ENCODE results near the gene PATE2.

Gene PATE2

DNA sequence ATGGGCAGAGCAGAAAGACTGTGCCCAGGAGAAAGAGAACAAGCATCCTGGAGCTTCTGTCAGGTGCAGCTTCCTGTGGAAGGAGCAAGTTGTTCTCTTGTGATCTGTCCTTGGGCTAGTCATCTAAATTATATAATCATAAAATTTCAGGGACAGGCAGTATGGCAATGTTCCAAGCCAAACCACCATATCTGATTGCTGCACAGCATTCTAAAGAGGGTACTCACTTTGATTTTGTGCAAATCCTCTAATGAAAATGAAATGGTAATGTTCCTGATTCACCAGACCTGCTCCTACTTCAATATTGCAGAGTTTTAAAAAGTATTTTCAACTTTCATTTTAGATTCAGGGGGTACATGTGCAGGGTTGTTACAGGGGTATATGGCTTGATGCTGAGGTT lies at the start of gene PATE2:
TSS of gene PATE2 (minus strand) at position 101 of the 400 bp plus-strand sequence. CDS start at position 46, 55 bp downstream.
- DNase-seq (ENCODE audit: low spot score): no peak

DNA sequence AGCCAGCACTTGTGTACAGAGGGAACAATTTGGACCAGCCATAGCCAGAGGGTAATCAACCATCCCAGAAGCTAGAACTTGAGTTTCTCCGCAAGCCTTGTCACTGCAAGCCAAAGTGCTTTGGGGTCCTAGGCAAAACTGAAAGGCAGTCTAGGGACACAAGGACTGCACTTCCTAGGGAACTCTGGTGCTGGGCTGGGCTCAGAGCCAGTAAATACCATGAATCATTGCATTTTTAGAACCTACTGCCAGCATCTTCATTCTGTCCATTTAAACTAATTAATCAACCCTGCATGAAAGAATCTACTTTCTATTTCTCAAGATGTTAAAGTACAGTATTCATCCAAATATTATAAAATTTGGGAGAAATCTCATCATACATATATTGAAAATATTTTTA lies 29.3 kb upstream of the PATE2 start:
- DNase-seq (ENCODE audit: low spot score): no peak

DNA sequence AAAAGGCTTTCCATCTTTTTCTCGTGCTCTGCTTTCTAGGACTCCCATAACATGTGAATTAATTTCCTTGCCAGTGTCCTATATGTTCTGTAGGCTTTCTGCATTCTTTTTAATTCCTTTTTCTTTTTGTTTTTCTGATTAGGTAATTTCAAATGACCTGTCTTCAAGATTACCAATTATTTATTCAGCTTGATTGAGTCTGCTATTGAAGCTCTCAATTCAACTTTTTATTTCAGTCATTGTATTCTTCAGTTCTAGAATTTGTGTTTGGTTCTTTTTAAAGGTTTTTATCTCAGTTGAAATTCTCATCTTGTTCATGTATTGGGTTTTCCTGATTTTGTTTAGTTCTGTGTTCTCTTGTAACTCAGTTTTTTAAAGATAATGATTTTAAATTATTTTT lies 23.8 kb upstream of the PATE2 start:
- DNase-seq (ENCODE audit: low spot score): no peak

DNA sequence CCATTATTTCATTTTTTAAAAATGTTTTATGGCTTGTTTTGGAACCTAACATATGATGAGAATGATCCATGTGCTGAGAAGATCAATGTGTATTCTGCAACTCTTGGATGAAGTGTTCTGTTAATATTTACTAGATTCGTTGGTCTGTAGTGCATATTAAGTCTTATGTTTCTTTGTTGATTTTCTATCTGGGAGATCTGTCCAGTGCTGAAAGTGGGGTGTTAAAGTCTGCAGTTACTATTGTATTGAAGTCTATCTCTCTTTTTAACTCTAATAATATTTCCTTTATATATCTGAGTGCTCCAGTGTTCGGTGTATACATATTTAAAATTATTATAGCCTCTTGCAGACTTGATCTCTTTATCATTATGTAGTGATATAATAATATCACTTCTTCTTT lies 21.2 kb upstream of the PATE2 start:
- no peak for DNase-seq (ENCODE audit: low spot score)

DNA sequence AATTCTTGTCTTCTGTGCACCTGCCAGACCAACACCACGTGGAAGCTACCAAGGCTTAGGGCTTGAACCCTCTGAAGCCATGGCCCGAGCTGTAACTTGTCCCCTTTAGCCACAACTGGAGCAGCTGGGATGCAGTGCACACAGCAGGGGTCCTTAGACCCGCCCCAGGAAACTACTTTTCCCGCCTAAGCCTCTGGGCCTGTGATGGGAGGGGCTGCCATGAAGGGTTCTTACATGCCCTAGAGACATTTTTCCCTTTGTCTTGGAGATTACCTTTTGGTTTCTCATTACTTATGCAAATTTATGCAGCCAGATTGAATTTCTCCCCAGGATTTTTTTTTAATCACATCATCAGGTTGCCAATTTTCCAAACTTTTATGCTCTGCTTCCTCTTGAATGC lies 19.0 kb upstream of the PATE2 start:
- no peak for DNase-seq (ENCODE audit: low spot score)

DNA sequence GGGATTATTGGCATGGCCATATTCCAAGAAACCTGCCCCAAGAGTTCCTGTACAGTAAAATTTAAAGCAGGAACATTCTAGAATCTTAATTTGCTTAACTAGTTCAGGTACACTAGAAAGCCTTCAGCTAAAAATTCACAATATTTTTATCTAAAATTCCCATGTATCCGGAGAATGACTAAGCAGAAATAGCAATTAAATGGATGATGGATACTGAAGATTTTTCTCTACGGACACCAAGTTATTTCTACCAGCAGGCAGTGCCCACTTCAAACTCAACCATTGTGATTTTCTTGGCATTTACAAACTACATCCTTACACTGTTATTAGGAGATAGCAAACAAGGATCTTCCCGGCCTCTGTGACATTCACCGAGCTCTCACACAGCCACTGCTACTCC lies 12.2 kb upstream of the PATE2 start:
- no peak for DNase-seq (ENCODE audit: low spot score)

DNA sequence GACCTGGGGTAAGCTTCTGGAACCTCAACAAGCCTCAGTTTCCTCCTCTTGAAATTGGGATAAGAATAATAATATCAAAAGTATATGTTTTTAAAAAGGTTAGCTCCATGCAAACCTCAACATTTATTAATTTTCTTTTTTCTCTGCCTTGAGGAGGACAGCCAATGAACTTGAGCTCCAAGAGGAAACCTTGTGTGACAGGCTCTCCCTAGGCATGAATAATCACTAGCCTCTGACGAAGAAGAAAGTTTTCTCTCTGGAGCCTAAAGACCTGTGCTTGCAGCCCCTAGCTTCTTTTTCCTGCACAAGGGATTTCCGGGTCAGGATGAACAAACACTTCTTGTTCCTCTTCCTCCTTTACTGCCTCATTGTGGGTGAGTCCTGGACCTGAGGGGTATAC lies 9.2 kb upstream of the PATE2 start, which contains the start of gene PATE3:
TSS of gene PATE3 (plus strand) at position 301 of the 400 bp plus-strand sequence. CDS start at position 326, 25 bp downstream.
- no peak for DNase-seq (ENCODE audit: low spot score)

DNA sequence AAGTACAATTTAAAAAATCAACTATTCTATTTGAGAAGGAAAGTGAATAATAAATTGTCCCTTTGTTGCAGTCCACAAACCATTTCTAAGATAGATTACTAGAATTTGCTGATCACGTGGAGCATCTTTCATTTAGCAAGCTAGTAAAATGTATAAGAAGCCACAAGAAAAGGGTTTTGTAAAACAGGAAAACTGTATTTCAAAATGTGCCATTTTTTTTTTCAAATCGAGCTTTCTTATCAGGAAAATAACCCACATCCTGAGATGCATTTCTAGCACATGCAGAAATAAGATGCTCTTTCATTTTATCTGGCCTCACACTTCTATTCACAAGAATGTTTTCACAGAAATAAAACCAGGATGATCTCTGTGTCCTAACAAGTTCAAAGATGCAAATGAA lies 6.0 kb upstream of the PATE2 start:
- DNase-seq (ENCODE audit: low spot score): no peak

DNA sequence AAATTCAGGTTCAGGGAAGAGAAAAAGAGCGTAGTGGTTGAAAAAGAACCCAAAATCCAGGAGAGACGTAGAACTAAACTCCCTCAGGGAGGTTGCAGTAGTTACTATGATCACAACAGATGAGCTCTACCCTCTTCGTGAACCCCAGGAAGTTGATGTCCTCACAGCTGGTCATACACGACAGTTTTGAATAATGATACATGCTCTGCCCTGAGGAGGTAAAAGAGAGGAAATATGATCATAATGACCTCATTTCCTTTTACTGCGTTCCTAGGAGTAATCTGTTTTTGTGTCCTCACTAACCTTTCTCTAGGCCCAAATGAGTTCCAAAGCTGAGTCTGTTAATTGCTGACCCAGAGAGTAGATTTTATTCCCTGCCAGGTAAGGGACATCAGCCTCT lies 1.3 kb downstream of the PATE2 start:
- DNase-seq (ENCODE audit: low spot score): no peak

DNA sequence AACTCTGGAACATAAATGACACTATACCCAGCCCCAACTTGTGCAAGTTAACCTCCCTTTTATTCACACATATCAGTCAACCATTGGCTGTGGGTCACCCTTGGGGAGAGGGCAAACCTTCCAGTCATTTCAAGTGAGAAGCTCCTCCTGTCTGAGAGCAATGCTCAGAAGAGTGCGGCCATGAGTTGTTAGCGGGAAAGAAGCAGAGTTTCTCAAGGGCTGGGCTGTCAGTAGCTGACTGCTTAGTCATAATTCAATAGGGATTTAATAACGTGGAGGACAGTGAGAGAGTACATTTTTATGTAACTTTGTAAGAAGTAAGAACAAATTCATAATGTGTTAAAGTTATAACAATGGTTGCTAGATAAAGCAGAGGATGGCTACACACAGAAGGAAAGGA lies 5.1 kb downstream of the PATE2 start:
- DNase-seq (ENCODE audit: low spot score): no peak

DNA sequence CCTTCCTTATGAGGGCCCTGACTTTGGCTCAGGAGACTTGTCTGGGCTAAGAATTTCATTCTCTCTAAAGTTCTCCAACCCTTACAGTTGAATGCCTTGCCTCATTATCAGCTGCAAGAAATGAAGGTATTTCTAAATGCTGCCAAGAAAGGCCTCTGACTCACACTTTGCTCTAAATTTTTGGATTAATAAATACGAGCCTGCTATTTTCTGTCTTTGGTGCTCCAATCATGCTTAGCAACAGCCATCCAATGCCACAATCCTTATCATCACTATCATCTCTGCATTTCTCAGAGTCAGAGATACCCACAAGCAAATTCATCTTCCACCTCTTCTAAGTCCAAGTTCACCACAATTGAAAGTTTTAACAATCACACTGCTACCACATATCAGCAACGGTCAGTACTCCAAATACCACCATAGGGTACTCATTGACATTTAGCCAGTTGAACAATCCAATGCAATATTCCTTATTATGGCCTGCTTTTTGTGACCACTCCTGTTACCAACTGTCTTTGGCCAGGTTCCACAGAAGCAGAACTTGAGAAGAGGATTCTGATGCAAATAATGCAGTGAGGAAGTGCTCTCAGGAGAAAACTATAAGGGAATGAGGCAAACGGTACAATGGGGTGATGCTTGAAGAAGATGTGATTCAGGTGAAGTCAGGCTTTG lies 5.7 kb downstream of the PATE2 start:
- DNase-seq (ENCODE audit: low spot score): no peak

DNA sequence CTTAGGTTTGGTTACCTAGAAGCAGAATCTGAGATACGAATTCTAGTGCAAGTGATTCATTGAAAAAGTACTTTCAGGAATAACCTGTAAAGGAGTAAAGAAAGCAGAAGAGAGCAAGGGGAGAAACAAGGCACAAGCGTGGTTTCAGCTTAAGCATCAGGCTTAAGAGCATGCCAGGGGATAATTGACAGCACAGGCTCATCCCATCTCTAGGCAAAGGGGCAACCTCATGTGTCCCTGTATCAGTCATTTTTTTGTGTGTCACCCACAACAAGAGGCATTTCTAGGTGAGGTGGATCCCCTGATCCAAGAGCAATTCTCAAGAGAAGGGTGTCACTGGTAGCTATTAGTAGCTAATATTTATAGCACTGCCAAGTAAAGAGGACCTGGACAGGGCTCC lies 8.0 kb downstream of the PATE2 start:
- DNase-seq (ENCODE audit: low spot score): no peak

DNA sequence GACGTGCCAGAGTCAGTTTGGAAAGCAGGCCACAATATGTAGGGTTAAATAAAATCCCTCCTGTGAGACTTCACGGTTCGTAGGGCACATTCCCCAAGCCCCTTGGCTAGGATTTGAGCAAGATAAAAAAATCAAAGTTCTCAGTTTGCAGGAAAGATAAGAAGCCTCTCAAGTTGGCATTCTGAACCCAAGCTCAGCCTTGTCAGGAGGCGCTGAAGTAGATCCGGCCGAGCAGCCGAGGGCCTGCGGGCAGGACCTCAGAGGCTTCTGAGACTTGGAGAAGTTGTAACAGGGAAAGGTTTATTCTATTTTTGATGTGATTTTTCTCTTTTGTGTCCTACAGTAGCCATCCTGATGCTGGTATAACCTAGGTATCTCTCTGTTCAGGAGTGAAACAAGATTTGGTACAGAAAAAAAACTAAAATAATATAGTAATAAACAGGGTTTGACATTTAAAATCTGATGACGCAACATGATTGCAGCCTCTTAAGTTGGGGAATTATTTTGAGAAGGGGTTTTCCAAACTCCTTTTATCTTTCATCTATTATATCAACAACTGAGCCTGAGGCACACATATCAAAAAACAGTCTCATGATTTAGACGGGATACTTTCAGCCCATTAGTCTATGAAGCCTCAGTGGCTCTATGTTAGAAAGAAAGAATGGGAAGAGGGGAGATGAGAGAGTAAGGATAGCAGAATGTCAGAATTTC lies 10.1 kb downstream of the PATE2 start:
- no peak for DNase-seq (ENCODE audit: low spot score)

DNA sequence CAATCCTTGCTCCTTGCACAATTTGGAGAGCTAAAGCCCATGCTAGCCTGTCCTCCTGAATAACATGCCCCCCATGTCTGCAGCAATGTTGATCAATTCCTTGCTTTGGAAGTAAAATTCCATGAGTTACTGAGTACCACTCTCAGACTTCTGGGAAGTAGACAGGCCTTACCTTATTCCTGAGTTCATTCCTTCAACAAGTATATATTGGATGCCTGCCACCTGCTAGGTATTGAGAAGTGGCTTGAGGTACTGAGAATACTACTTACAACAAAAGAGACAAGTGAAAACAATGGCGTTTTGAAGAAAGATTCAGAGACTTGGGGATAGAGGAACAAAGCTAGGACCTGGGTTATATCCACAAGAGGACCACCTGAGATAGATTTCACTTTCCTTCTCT lies 12.4 kb downstream of the PATE2 start:
- DNase-seq (ENCODE audit: low spot score): no peak

DNA sequence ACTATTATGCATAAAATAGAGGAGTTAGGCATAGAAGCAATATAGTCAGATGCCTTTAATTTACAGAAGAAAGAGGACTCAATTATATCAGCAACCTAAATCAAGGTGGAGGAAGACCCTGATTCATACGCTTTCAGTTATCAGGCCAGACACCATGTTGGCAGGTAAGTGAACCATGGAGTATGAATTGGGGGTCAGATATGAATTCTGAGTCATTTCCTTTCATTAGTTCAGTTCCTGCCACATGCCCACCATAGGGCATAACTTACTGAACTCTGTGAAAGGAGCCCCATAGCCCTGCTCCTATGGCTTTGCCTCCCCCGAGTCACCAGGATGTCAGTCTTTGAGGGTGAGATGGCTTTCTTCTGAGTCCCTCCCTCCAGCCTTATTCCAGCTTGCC lies 15.1 kb downstream of the PATE2 start:
- no peak for DNase-seq (ENCODE audit: low spot score)

DNA sequence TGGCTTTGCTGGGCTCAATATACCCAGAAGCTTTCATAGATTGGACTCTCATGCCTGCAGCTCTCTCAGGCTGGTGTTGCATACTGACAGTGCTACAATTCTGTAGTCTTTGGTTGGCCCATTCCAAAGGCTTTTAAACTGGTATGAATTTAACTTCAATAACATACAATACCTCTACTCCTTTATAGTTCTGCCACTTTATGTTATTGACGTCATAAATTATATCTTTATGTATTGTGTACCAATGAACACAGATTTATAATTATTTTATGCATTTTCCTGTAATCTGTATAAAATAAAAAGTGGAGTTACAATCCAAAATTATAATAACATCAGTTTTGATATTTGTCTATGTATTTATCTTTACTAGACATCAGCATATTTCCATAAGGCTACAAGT lies 16.2 kb downstream of the PATE2 start:
- DNase-seq (ENCODE audit: low spot score): no peak

DNA sequence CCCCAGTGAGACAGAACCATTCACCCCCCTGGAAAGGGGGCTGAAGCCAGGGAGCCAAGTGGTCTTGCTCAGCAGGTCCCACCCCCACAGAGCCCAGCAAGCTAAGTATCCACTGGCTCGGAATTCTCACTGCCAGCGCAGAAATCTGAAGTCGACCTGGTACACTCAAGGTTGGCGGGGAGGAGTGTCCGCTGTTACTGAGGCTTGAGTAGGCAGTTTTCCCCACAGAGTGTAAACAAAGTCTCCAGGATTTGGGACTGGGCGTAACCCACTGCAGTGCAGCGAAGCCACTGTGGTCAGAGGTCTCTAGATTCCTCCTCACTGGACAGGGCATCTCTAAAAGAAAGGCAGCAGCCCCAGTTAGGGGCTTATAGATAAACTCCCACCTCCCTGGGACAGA lies 22.6 kb downstream of the PATE2 start:
- no peak for DNase-seq (ENCODE audit: low spot score)

DNA sequence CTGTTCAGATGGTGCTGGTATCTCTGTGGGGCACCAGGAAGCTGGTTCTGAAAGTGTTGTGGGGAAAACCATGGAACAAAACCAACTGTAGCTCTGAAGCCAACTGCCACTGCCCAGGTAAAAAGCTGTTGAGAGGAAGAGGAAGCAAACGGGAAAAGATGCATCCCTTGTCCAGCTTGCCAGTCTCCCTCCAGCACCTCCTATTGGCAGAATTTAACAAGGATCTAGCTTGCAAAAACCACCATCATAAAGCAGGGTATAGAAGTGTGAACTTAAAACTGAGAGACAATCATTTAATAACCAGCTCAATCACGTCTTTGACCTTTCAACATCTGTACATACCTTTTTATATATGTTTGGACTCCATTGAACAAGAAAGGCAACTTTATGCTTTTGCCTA lies 28.0 kb downstream of the PATE2 start:
- DNase-seq (ENCODE audit: low spot score): no peak

DNA sequence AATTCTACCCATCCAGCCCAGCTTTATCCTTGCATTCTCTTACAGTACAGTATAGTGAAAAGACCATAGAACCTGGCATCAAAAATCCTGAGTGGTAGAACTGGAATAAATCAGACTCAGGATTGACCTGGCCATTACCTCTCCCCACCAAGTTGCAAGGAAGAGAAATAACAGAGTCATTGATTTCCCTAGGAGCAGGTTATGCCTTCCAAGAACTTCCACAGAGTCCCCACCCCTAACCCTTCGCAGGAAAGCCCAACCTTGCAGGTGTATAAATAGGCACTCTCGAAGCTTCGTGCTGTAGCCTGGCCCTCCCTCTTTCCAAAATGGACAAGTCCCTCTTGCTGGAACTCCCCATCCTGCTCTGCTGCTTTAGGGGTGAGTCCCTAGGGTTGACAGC lies 32.6 kb downstream of the PATE2 start, which contains the start of gene PATE1:
TSS of gene PATE1 (plus strand) at position 301 of the 400 bp plus-strand sequence. CDS start at position 327, 26 bp downstream.
- DNase-seq (ENCODE audit: low spot score): no peak

DNA sequence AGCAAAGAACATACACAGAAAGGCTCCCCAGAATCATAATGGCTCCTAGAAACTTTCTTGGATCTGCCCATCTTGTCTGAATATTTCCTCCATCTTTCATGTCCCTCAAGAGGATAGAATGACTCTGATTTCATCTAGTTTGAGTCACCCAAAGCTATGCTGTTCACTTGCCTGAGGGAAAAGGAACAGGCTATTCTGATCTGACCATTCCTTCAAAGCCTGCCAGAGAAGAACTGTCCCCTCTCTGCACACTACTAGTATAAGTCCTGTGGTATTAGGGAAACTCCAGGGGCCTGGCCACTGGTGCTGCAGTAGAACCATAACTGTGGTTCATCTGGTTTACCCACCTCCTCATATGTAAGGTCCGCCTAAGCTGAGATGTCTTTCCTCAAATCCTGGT lies 34.9 kb downstream of the PATE2 start:
- DNase-seq (ENCODE audit: low spot score): no peak

DNA sequence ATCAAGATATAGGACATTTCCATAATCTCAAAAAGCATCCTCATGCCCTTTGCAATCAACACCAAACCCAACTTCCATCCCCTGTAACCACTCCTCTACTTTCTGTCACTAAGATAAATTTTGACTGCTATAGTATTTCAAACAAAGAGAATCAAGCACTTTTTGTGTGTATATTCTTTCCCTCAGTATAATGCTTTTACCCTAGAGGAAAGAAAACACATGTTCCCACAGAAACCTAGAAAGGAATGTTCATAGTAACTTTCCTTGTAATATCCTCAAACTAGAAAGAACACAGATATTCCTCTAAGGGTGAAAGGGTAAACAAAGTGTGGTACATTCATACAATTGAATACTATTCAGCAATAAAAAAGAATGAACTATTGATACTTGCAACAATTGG lies 38.0 kb downstream of the PATE2 start:
- no peak for DNase-seq (ENCODE audit: low spot score)

DNA sequence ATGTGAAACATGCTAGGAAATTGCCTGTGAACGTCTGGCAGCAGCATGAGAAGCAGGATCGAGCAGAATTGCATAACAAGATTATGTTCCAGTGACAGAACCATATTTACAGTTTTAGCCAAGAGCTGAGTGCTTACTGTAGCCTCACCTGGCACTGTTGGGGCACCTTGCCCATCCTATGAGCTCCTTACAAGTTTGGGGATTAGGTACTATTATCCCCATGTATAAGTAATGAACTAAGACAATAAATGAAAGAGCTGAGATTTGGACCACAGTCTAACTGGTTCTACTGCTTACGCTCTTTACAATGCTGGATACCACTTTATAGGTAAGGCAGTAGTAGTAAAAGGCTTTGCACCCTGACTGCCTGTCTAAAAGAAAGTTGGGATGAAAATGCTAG lies 49.7 kb downstream of the PATE2 start:
- no peak for DNase-seq (ENCODE audit: low spot score)
